GM19324 (cell line): ENCODE data around the gene FBRSL1.

Experiments used
- ATAC-seq: cut with Tn5 transposase; IDR thresholded peaks from one replicate; pipeline ENCODE4 v1.9.1; 2021; ENCODE audit warnings: mild to moderate bottlenecking, moderate library complexity; ENCODE audit not compliant: unreplicated experiment, low FRiP score

Gene FBRSL1

GRCh38 chr12:132550014-132550802, 60.3 kb downstream of the FBRSL1 start:
- no peak for ATAC-seq

- no peak for ATAC-seq
Observed at GRCh38 chr12:132550830-132551640, 61.1 kb downstream of the FBRSL1 start.

- no peak for ATAC-seq
Observed at GRCh38 chr12:132551641-132552031, 61.7 kb downstream of the FBRSL1 start.

DNA sequence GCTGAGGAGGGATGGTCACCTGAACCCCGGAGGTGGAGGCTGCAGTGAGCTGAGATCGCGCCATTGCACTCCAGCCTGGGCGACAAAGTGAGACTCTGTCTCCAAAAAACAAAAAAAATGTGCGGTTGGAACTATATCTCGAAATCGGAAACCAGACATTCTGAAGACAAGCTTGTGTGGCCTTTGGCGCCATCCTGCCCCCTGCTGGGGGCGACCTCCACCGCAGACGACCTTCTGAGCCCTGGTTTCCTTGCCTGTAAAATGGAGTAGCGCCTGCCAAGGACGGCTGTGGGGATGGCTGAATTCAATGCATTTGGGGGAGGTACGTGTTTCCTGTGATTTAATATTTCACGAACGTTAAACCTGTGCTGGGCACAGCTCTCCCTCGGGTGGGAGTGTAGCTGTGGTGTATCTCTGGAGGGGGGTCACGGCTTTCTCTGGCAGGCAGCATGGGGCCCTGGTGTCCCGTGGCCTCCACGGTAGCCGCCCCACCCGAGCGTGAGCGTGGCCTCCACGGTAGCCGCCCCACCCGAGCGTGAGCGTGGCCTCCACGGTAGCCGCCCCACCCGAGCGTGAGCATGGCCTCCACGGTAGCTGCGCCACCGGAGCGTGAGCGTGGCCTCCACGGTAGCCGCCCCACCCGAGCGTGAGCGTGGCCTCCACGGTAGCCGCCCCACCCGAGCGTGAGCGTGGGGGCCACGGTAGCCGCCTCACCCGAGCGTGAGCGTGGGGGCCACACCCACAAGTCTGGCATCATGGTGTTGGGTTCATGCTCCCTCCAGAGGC, 65.1 kb downstream of the FBRSL1 start:
- no peak for ATAC-seq

GRCh38 chr12:132555686-132556085, 65.7 kb downstream of the FBRSL1 start:
- ATAC-seq: no peak

DNA sequence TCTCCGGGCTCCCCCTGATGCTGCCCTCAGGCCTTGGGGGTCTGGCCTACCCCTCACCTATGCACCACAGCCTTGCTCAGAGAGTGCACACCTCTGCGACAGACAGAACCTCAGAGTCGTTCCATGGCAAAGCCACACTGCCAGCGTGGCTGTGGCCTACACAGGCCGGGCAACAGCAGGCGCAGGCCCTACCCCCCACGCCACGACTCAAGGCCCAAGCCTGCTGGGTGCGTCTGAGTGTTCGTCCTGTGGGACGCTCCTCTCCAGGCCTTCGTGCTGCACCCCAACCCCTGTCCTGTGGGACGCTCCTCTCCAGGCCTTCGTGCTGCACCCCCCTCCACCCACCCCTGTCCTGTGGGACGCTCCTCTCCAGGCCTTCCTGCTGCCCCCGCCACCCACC, 66.3 kb downstream of the FBRSL1 start:
- no peak for ATAC-seq

GRCh38 chr12:132556801-132557200, 66.8 kb downstream of the FBRSL1 start:
- no peak for ATAC-seq

DNA sequence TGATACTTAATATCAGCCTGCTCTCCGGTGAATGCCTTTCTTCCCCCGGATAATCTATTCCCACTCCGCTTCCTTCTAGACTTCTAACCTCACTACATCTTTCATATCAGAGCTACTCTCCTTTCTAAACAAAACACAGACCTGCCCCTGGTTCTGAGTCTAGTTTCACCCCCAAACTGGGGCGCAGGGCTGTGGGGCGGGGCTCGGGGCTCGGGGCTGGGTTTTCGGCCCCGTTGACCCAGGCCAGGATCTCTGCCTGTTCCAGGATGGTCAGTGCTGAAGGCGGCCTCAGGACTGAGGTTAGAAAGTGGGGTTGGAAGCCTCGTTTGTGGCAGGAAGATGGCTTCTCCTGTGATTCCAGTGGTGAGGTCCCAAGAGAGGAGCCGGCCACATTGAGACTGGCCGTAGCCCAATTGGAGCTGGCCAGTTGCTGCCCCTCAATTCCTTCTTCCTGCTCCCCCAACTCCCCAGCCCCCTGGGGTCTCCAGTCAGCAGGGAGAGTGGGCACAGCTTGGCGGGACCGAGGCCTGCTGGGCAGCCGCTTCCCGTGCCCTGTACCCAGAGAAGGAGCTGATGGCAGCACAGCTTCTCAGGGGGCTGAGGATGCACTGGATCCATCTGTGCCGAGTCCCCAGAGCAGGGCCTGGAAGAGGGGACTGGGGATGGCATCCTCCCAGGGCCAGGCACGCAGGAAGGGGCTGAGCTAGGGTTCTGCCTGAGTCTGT, 67.5 kb downstream of the FBRSL1 start:
- no peak for ATAC-seq

DNA sequence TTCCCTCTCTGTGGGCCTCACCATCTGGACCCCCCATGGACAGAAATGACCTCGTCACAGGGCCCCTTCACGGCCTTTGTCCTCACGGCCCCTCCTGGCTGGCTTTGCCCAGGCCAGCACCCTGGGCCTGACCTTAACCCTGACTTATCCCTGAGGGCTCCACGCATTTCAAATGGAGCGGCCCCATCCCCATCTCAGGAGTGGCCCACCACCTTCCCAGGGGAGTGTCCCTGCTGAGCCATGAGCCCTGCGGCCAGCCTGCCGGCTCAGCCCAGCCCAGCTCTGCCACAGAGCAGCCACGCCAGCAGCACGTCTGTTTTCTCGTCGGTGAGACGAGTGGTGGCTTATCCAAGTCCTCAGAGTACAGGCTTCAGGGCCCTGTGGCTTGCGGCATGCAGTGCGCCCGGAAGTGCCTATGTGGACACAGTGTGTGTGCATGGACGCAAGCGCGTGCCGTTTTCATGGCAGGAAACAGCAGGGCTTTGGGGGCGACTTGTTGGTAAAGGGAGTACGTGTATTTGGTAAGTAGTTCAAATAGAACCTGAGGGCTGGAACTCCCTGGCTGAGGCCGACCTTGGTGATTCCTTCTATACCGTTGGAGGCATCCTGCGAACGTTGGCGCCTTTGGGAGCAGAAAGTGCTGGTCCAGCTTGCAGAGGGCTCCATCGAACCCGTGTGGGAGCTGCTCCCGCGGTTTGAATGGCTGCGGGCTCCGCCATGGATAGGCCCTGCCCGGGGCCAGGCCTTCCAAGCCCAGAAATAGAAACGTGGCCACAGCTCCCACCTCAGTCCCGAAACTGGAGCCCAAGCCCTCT, 68.3 kb downstream of the FBRSL1 start:
- no peak for ATAC-seq

DNA sequence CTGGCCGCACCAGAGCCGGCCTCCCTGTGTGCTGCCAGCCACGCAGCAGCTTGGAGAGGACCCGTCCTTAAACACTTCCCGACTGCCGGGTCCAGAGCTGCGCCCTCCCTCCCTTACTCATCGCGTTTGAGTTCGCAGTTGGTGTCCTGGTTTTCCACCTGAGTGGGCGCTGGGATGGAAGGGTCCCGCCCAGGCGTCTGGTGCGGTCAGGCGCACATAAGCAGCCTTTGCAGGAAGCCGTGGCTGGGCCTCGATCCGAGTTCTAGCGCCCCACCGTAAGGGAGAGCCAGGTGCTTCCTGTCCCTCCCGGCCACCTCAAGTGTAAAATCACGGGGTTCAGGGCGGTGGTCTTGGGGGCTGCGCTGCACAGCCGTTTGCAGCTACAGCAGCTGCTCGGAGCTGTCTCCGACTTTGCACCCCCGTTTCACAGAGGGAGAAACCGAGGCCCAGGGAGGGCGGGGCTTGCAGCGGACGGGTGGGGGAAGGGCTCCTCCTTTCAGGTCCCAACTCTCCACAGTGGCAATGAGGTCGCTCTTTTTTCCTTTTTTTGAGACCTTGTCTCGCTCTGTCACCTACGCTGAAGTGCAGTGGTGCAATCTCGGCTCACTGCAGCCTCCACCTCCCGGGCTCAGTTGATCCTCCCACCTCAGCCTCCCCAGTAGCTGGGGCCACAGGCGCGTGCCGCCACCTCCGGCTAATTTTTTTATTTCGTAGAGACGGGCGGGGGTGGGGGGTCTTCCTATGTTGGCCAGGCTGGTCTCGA, 69.1 kb downstream of the FBRSL1 start:
- ATAC-seq: no peak

DNA sequence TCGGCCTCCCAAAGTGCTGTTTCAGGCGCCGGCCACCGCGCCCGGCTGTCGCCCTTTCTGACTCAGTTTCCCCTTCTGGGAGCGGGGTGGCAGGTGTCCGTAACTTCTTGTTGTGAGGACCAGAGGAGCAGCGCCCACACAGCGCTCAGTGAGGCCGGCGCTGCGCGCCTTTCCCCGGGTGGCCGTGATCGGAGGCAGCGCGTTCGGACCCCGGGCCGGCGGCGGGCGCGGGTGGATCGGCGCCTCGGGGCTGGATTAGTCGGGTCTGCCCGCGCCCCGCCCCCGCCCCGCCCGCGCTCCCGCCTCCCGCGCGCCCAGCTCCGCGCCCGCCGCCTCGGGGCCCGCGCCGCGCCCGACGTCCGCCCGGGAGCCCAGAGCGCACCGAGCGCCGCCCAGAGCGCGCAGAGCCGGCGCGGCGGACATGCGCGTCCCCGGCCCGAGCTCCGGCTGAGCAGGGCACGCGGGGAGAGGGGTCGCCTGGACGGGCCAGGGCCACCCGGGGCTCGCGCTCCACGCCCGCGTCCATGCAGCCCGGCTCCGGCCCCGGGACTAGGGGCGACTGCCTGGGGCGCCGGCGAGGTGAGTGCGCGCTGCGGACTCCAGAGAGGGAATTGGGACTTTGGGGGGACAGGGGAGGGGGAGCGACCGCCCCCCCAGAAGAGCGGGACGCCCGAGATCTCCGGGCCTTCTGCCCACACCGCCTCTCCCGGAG, 69.9 kb downstream of the FBRSL1 start:
- no peak for ATAC-seq

DNA sequence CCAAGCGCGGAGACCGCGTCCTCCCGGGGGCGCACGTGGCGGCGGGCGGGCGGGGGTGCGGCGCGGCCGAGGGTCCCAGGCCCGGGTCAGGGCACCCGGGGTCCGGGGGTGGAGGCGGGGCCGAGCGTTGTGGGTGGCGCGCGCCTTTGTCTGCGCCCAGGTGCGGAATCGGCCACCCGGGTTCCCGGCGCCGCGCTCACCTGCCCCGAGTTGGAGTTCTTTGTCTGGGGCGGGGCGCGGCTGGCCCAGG, 70.3 kb downstream of the FBRSL1 start:
- no peak for ATAC-seq

GRCh38 chr12:132560614-132561426, 70.9 kb downstream of the FBRSL1 start:
- no peak for ATAC-seq
